Measurements from ENCODE around the gene PRKCB.

Gene PRKCB

GRCh38 chr16:24191876-24192402 lies 356.2 kb downstream of the PRKCB start:
- TF ChIP-seq ZBTB20 (tag by site-specific recombination; IDR thresholded peaks at IDR 0.05) (no peak), ZNF623 (tag by site-specific recombination; IDR thresholded peaks at IDR 0.05) (no peak), ZNF843 (tag by site-specific recombination; IDR thresholded peaks at IDR 0.05) (no peak), ZNF148 (tag by site-specific recombination; IDR thresholded peaks at IDR 0.05; ENCODE audit: borderline replicate concordance) (no peak), ZNF302 (tag by site-specific recombination; IDR thresholded peaks at IDR 0.05; ENCODE audit: low read depth) (no peak)
- TF ChIP-seq, protein P1, sequence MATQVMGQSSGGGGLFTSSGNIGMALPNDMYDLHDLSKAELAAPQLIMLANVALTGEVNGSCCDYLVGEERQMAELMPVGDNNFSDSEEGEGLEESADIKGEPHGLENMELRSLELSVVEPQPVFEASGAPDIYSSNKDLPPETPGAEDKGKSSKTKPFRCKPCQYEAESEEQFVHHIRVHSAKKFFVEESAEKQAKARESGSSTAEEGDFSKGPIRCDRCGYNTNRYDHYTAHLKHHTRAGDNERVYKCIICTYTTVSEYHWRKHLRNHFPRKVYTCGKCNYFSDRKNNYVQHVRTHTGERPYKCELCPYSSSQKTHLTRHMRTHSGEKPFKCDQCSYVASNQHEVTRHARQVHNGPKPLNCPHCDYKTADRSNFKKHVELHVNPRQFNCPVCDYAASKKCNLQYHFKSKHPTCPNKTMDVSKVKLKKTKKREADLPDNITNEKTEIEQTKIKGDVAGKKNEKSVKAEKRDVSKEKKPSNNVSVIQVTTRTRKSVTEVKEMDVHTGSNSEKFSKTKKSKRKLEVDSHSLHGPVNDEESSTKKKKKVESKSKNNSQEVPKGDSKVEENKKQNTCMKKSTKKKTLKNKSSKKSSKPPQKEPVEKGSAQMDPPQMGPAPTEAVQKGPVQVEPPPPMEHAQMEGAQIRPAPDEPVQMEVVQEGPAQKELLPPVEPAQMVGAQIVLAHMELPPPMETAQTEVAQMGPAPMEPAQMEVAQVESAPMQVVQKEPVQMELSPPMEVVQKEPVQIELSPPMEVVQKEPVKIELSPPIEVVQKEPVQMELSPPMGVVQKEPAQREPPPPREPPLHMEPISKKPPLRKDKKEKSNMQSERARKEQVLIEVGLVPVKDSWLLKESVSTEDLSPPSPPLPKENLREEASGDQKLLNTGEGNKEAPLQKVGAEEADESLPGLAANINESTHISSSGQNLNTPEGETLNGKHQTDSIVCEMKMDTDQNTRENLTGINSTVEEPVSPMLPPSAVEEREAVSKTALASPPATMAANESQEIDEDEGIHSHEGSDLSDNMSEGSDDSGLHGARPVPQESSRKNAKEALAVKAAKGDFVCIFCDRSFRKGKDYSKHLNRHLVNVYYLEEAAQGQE (tag by site-specific recombination; IDR thresholded peaks at IDR 0.05): no peak
- H3K4me3 ChIP-seq (ENCODE audit: low read depth, low read length): no peak overlapping the region
- H3K27ac ChIP-seq (ENCODE audit: extremely low read depth, low read depth, low read length): no peak overlapping the region
- ChIA-PET POLR2A (no interaction called here), CTCF (interaction anchor here (1.5 kb wide), 1 partner anchor 121 kb away, joined by 5 read pairs; no protein-coding TSS in a partner anchor)
- no peaks in the 10 kb centered on the region for H3K36me3 ChIP-seq (ENCODE audit: control insufficient read depth in 2 of 2, insufficient read depth in 1 of 2, low read length in 2 of 2)
- no peaks in the 10 kb centered on the region for H3K9me3 ChIP-seq (ENCODE audit: control insufficient read depth, insufficient read depth, low read depth, low read length)
- no peaks in the 10 kb centered on the region for H3K4me1 ChIP-seq (ENCODE audit: control insufficient read depth, insufficient read depth, low read length)

GRCh38 chr16:24195221-24195620 lies 359.4 kb downstream of the PRKCB start:
- CTCF ChIA-PET: interaction anchor here (1.1 kb wide), 1 partner anchor 58 kb away, joined by 3 read pairs; no protein-coding TSS in a partner anchor
- TF ChIP-seq ZFHX2 (tag by site-specific recombination; conservative IDR thresholded peaks at IDR 0.05) (no peak), ZBTB49 (tag by site-specific recombination; IDR thresholded peaks at IDR 0.05; ENCODE audit: low read depth) (no peak), ZNF843 (tag by site-specific recombination; IDR thresholded peaks at IDR 0.05) (no peak), ZIC2 (tag by site-specific recombination; IDR thresholded peaks at IDR 0.05) (no peak), ZNF157 (tag by site-specific recombination; IDR thresholded peaks at IDR 0.05) (no peak), MZF1 (tag by site-specific recombination; IDR thresholded peaks at IDR 0.05; ENCODE audit: borderline replicate concordance) (no peak), ZFP37 (tag by site-specific recombination; IDR thresholded peaks at IDR 0.05) (no peak), ZNF514 (tag by site-specific recombination; IDR thresholded peaks at IDR 0.05) (no peak), ZNF830 (tag by site-specific recombination; IDR thresholded peaks at IDR 0.05; ENCODE audit: low read depth) (no peak)
- TF ChIP-seq, protein P2, sequence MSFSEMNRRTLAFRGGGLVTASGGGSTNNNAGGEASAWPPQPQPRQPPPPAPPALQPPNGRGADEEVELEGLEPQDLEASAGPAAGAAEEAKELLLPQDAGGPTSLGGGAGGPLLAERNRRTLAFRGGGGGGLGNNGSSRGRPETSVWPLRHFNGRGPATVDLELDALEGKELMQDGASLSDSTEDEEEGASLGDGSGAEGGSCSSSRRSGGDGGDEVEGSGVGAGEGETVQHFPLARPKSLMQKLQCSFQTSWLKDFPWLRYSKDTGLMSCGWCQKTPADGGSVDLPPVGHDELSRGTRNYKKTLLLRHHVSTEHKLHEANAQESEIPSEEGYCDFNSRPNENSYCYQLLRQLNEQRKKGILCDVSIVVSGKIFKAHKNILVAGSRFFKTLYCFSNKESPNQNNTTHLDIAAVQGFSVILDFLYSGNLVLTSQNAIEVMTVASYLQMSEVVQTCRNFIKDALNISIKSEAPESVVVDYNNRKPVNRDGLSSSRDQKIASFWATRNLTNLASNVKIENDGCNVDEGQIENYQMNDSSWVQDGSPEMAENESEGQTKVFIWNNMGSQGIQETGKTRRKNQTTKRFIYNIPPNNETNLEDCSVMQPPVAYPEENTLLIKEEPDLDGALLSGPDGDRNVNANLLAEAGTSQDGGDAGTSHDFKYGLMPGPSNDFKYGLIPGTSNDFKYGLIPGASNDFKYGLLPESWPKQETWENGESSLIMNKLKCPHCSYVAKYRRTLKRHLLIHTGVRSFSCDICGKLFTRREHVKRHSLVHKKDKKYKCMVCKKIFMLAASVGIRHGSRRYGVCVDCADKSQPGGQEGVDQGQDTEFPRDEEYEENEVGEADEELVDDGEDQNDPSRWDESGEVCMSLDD (tag by site-specific recombination; IDR thresholded peaks at IDR 0.05): no peak
- no peaks in the 10 kb centered on the region for H3K9me3 ChIP-seq (ENCODE audit: control insufficient read depth, insufficient read depth, low read depth, low read length)
- H3K36me3 ChIP-seq (ENCODE audit: control insufficient read depth in 2 of 2, insufficient read depth in 1 of 2, low read length in 2 of 2): no peaks in the 10 kb centered on the region
- H3K4me3 ChIP-seq (ENCODE audit: low read depth, low read length): no peak overlapping the region
- no peaks in the 10 kb centered on the region; the same call in 1 of the 2 replicates for H3K4me1 ChIP-seq (ENCODE audit: control insufficient read depth, insufficient read depth, low read length)
- POLR2A ChIA-PET: no interaction called here
- H3K27ac ChIP-seq (ENCODE audit: extremely low read depth, low read depth, low read length): no peak overlapping the region

All from HEK293 (cell line).